Kidney (tissue), 14 donors: ENCODE data around the gene LINGO4. TPM values are rescaled to one million over a fixed set of nuclear protein-coding genes. Genes with fewer than 3 reads are reported as not detected.

Source experiments
- DNase-seq, 5 donors: peaks; one replicate each; pipeline ENCODE4 v3.0.0-alpha.2; 2013 to 2020
- FAIRE-seq: peaks from 2 replicates; lab custom pipeline; 2012; peaks lifted over from hg19 to GRCh38; lab: Jason Lieb, UNC
- H3K27ac ChIP-seq, 2 donors: one replicate each; pipeline ENCODE4 v1.7.0; 2013; ENCODE audit warnings: low read depth in 2 of 2, low read length in 2 of 2, inconsistent platforms in 1 of 2
- H3K27me3 ChIP-seq: one replicate; pipeline ENCODE4 v1.7.1; 2013; ENCODE audit warnings: low read length, inconsistent platforms; ENCODE audit not compliant: control insufficient read depth, insufficient read depth
- H3K36me3 ChIP-seq, 3 donors: one replicate each; pipeline versions ENCODE4 v1.7.0 to v1.7.1; 2013; ENCODE audit warnings: low read length in 3 of 3, control low read depth in 1 of 3, inconsistent platforms in 1 of 3; ENCODE audit not compliant: insufficient read depth in 3 of 3, control insufficient read depth in 2 of 3
- H3K4me1 ChIP-seq, 3 donors: one replicate each; pipeline versions ENCODE4 v1.7.0 to v1.7.1; 2013; ENCODE audit warnings: low read length in 3 of 3, inconsistent platforms in 1 of 3, low read depth in 1 of 3; ENCODE audit not compliant: control insufficient read depth in 2 of 3, insufficient read depth in 2 of 3
- H3K4me3 ChIP-seq, 3 donors: one replicate each; pipeline versions ENCODE4 v1.7.0 to v1.8.1; 2013; ENCODE audit warnings: low read length in 3 of 3, control low read depth in 1 of 3, inconsistent platforms in 1 of 3
- H3K9ac ChIP-seq, 3 donors: one replicate each; pipeline versions ENCODE4 v1.7.0 to v1.7.1; 2013; ENCODE audit warnings: low read length in 3 of 3, control low read depth in 1 of 3, inconsistent platforms in 1 of 3
- H3K9me3 ChIP-seq, 3 donors: one replicate each; pipeline versions ENCODE4 v1.7.0 to v1.7.1; 2013; ENCODE audit warnings: low read length in 3 of 3, control low read depth in 1 of 3, inconsistent platforms in 1 of 3; ENCODE audit not compliant: control insufficient read depth in 2 of 3, insufficient read depth in 1 of 3
- intact Hi-C: fragments of 100-400 bp; cut with DNase I; formaldehyde crosslinking; loops from one replicate; pipeline ENCODE4 v1.11.1; 2022
- polyA plus RNA-seq: library from polyadenylated mRNA; stranded (reverse); fragments of 350-450 nt; fragmentation: Illumina TruSeq; extraction: RNeasy Lipid Tissue Mini Kit (QIAGEN cat#74804); gene quantifications from one replicate; pipeline ENCODE4 v1.2.3, GENCODE V29; 2014; ENCODE audit warnings: low read depth, low replicate concordance; ENCODE audit not compliant: insufficient read depth
- total RNA-seq: library from RNA; stranded (reverse); fragmentation: NEBNext Ultra II Directional; extraction: Animal tissue kit (Norgen Biotek cat#: 25700); gene quantifications from one replicate; pipeline ENCODE4 v1.2.1, GENCODE V29; 2021
- TF ChIP-seq, protein P1 (sequence below): IDR thresholded peaks from 3 replicates; pipeline ENCODE4 v1.5.1; 2012; ENCODE audit warnings: mild to moderate bottlenecking, moderate library complexity, borderline replicate concordance; ENCODE audit not compliant: insufficient read depth; ENCODE audit errors: extremely low read depth
- donor health status: control.
- donor health status: control.
- donor health status: control.
- donor health status: control.
- donor health status: control.
- donor health status: DM: yes; HTN: yes; CAD: no.
- donor health status: Normal renal cell carcinoma (clear cell type).

Gene LINGO4
- total and polyA plus RNA-seq, 2 donors from 2014 or later = 0.32 to 0.41 TPM

GRCh38 chr1:151837884-151838221, 32.6 kb upstream of the LINGO4 start:
- no peaks in the 10 kb centered on the region for H3K36me3 ChIP-seq
- peaks cover 0 to 33% (median 31%) of the 10 kb centered on the region in 3 donors for H3K4me1 ChIP-seq
- no peaks in the 10 kb centered on the region for H3K9me3 ChIP-seq
- TF ChIP-seq, protein P1, sequence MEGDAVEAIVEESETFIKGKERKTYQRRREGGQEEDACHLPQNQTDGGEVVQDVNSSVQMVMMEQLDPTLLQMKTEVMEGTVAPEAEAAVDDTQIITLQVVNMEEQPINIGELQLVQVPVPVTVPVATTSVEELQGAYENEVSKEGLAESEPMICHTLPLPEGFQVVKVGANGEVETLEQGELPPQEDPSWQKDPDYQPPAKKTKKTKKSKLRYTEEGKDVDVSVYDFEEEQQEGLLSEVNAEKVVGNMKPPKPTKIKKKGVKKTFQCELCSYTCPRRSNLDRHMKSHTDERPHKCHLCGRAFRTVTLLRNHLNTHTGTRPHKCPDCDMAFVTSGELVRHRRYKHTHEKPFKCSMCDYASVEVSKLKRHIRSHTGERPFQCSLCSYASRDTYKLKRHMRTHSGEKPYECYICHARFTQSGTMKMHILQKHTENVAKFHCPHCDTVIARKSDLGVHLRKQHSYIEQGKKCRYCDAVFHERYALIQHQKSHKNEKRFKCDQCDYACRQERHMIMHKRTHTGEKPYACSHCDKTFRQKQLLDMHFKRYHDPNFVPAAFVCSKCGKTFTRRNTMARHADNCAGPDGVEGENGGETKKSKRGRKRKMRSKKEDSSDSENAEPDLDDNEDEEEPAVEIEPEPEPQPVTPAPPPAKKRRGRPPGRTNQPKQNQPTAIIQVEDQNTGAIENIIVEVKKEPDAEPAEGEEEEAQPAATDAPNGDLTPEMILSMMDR = no peak
- H3K27ac ChIP-seq = peak overlapping the region in 1 of 2 donors; percentile 89
- intact Hi-C loops = no loop called here
- peaks cover 26% of the 10 kb centered on the region for H3K27me3 ChIP-seq
- no peak overlapping the region for H3K4me3 ChIP-seq
- H3K9ac ChIP-seq = peak overlapping the region in 1 of 3 donors; percentile 38
- peak in 1 of 5 donors; percentile 80 for DNase-seq
- FAIRE-seq = no peak

- TF ChIP-seq, protein P1 = no peak
- Histone ChIP-seq H3K9ac (peak overlapping the region in 1 of 3 donors; percentile 38), H3K27me3 (peaks cover 26% of the 10 kb centered on the region), H3K36me3 (no peaks in the 10 kb centered on the region), H3K4me3 (peak overlapping the region in 1 of 3 donors; percentile 12), H3K4me1 (peaks cover 0 to 37% (median 35%) of the 10 kb centered on the region in 3 donors), H3K9me3 (no peaks in the 10 kb centered on the region), H3K27ac (peak overlapping the region; percentile 89 to 90)
- no peak for DNase-seq
- intact Hi-C loops = no loop called here
- no peak for FAIRE-seq
Observed at GRCh38 chr1:151837197-151837596, 32.0 kb upstream of the LINGO4 start.

GRCh38 chr1:151835596-151835995, 30.4 kb upstream of the LINGO4 start:
- Histone ChIP-seq H3K9me3 (no peaks in the 10 kb centered on the region), H3K4me3 (no peak overlapping the region), H3K9ac (peak overlapping the region in 1 of 3 donors; percentile 79), H3K36me3 (no peaks in the 10 kb centered on the region), H3K27me3 (peaks cover 23% of the 10 kb centered on the region), H3K27ac (peak overlapping the region; percentile 89 to 90), H3K4me1 (peaks cover 0 to 41% (median 36%) of the 10 kb centered on the region in 3 donors)
- no peak for FAIRE-seq
- TF ChIP-seq, protein P1 = no peak
- DNase-seq = no peak
- intact Hi-C loops = no loop called here

DNA sequence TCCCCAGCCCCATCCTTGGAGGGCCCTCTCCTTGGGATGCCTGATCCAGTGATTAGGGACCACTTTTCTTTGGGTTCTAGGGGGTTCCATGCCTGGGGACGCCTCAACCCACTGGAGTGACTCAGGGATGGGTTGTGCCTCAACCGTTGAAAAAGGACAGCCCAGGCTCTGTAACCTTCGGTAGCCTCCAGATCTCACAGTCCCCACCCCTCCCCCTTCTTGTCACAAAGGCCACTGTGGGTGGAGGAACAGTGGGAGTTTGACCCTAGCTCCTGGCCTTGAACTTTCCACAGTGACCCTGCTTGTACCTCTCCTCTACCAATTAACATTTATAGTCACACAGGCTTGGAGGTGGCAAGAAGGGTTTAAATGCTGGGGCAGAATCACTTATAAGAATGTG, 29.0 kb upstream of the LINGO4 start:
- no peak overlapping the region for H3K9ac ChIP-seq
- no peaks in the 10 kb centered on the region for H3K36me3 ChIP-seq
- intact Hi-C loops = no loop called here
- H3K27me3 ChIP-seq = peaks cover 13% of the 10 kb centered on the region
- FAIRE-seq = no peak
- H3K4me3 ChIP-seq = no peak overlapping the region
- peak overlapping the region in 1 of 2 donors; percentile 30 for H3K27ac ChIP-seq
- H3K9me3 ChIP-seq = no peaks in the 10 kb centered on the region
- H3K4me1 ChIP-seq = peaks cover 0 to 50% (median 36%) of the 10 kb centered on the region in 3 donors
- TF ChIP-seq, protein P1 = no peak
- DNase-seq = no peak
